ENCODE results near the gene AOC2.
"Not testable (repeated sequence)": the region's sequence is repeated elsewhere in the genome, so short reads cannot be mapped to it uniquely, and the experiment has no call there.

Gene AOC2

GRCh38 chr17:42855048-42855596 is 10.7 kb downstream of the AOC2 start:
- no peak for DNase-seq

- DNase-seq = not testable (repeated sequence)
Measured at GRCh38 chr17:42856093-42856492, 11.7 kb downstream of the AOC2 start.

DNA sequence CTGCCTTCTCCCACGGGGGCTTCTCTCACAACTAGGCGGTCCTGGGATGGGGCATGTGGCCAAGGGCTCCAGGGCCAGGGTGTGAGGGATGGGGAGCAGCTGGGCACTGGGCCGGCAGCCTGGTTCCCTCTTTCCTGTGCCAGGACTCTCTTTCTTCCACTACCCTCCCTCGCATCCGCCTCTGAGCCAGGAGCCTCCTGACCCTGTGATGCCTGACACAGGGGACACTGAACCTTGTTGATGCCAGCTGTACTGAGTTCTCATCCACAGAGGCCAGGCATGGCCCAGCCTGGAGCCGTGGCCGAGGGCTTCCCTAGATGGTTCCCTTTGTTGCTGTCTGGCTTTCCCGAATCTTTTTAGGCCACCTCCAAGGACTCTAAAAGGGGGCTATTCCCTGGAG is 12.1 kb downstream of the AOC2 start:
- DNase-seq = not testable (repeated sequence)

DNA sequence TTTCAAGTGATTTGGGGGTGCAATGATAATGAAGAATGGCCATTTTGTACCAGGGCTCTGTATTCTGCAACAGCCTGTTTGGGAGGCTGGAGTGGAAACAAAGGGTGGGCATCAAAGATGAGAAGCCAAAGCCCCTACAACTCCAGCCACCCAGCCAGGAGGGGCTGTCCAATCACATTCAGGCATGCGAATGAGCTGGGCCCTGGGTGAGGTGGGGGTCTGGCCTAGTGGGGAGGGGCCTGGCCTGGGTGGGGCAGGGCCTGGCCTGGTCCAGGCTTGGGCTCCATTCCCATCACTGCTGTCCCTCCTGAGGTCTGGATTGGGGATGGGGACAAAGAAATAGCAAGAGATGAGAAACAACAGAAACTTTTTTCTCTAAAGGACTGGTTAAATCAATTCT is 13.0 kb downstream of the AOC2 start:
- DNase-seq = no peak

DNA sequence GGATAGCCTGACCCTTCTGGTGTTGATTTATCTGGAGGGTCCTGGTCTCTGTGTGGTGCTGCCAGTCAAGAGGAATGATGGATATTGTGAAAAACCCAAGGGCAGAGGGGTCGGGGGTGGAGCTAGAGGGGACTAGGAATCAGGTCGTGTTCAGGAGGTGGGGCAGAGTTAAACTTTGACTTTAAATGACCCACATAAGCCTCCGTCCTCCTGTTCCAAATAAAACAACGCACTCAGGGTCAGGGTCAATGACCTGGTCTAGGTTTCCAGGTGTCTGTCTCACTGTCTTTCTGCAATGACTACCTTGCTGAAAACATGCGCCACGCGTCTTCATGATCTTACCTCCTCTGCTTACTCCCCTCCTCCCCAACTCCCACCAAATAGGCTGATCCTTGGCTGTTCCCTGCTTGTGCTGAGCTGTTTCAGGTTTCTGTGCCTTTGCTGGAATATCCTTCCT is 21.3 kb downstream of the AOC2 start:
- DNase-seq = no peak

- no peak for DNase-seq
Measured at GRCh38 chr17:42866216-42866615, 21.8 kb downstream of the AOC2 start.

DNA sequence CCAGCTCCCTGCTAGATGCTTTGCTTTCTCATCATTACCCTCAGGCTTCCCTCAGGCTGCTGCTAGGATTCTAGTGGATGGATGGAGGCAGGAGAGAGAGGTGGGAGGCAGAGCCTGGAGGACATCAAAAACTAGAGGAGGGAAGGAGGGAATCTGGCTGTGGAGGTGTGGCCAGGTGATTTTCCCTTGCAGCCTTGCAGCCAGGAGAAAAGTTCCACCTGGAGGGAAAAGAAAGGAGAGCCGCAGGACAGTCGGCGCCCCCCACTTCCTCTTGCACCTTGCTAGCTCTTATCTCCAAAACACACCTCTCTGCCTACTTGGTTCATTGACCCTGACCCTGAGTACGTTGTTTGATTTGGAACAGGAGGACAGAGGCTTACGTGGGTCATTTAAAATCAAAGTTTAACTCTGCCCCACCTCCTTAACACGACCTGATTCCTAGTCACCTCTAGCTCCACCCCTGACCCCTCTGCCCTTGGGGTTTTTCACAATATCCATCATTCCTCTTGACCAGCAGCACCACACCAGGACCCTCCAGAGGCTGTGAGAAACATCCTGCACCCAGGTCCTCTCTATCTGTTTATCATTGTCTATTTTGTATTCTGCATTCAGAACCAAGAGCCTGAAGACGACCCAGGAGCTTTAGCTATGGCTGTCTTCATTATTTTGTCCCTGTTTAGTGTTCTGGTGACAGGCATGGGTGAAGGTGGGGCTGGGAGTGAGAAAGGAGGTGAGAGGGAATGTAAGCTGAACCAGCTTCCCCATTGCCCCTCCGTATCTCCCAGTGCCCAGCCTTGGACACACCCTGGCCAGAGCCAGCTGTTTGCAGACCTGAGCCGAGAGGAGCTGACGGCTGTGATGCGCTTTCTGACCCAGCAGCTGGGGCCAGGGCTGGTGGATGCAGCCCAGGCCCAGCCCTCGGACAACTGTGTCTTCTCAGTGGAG is 22.5 kb downstream of the AOC2 start:
- no peak for DNase-seq

DNA sequence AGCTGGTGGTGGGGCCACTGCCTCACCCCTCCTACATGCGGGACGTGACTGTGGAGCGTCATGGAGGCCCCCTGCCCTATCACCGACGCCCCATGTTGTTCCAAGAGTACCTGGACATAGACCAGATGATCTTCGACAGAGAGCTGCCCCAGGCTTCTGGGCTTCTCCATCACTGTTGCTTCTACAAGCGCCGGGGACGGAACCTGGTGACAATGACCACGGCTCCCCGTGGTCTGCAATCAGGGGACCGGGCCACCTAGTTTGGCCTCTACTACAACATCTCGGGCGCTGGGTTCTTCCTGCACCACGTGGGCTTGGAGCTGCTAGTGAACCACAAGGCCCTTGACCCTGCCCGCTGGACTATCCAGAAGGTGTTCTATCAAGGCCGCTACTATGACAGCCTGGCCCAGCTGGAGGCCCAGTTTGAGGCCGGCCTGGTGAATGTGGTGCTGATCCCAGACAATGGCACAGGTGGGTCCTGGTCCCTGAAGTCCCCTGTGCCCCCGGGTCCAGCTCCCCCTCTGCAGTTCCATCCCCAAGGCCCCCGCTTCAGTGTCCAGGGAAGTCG is 23.4 kb downstream of the AOC2 start:
- DNase-seq = not testable (repeated sequence)

DNA sequence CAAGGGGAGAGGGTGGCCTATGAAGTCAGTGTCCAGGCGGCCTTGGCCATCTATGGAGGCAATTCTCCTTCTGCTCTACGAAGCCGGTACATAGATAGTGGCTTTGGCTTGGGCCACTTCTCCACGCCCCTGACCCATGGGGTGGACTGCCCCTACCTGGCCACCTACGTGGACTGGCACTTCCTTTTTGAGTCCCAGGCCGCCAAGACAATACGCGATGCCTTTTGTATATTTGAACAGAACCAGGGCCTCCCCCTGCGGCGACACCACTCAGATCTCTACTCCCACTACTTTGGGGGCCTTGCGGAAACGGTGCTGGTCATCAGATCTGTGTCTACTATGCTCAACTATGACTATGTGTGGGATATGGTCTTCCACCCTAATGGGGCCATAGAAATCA is 24.0 kb downstream of the AOC2 start:
- no peak for DNase-seq

GRCh38 chr17:42871647-42872046 is 27.3 kb downstream of the AOC2 start:
- no peak for DNase-seq

- no peak for DNase-seq
Measured at GRCh38 chr17:42872251-42872965, 28.0 kb downstream of the AOC2 start.

DNA sequence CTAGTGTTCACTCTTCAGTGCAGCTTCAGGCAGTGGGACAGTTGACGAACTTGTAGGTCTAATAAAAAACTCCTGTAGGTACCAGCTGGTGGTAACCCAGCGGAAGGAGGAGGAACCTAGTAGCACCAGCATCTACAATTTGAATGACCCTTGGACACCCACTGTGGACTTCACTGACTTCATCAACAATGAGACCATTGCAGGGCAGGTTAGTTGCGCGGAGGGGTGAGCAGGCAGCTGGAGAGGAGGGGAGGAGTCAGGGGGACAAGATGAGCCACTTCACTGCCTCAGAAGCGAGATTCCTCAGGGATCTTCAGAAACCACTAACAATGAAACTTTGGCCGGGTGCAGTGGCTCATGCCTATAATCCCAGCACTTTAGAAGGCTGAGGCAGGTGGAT is 28.9 kb downstream of the AOC2 start:
- no peak for DNase-seq

- not testable (repeated sequence) for DNase-seq
Measured at GRCh38 chr17:42873932-42874695, 29.7 kb downstream of the AOC2 start.

DNA sequence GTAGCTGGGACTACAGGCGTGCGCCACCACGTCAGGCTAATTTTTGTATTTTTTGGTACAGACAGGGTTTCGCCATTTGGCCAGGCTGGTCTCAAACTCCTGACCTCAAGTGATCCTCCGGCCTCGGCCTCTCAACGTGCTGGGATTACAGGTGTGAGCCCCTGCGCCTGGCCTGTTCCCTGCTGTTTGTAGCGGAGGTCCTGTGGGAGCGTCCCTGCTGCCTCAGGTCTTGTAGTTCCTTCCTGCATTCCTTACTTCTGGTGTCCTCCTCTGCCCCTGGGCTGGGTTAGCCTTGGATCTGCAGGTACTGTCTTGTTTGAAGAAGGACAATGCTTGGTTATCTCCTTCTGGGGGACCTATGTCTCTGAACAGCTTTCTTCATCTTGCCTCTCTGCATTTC is 32.7 kb downstream of the AOC2 start:
- DNase-seq = no peak

DNA sequence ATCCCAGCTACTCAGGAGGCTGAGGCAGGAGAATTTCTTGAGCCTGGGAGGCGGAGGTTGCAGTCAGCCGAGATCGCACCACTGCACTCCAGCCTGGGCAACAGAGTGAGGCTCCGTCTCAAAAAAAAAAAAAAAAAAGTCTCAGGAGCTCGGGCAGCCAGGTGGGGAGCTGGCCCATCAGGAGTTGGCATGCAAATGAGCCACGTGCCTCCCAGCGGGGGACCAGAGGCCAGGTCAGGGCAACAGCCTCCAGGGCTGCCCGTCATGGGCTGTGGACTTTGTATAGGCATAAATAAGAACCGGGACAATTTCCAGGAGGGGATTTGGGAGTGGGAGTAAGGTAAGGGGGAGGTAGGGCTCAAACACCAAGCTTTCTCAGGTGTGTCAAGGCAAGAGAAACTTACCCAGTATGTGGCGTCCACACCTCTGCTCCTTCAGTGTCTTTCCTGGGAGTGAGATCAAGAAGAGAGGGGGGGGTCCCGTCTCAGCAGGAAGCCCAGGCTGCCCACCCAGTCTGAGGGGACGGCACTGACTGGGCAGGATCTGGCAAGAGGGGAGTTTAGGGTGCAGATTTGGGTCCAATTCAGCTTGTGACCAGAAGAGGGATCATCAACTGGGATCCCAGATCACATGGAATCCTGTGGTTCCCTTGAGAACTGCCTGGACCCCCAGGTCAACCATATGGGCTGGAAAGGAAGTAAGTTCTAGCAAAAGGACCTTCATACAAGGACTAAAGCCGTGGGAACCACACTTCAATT is 33.9 kb downstream of the AOC2 start:
- no peak for DNase-seq

- DNase-seq = no peak
Measured at GRCh38 chr17:42878924-42879595, 34.7 kb downstream of the AOC2 start.

DNA sequence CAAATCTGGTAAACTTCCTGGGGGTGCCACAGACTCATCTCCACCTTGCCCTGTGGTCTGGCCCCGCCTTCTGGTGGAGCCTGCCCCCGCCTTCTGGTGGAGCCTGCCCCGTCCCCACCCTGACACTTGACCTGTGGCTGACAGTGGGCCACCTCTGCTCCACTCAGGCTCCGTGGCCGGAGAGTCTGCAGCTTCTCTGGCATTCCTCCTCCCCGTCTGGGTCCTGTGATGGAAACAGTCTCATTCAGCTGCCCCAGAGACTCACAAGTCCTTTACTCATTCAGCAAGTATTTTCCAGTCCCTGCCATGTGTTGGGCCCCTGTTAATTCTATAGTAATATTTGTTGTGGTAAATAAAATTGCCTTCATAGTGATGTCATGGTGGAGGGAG is 35.2 kb downstream of the AOC2 start:
- DNase-seq = no peak

- DNase-seq = no peak
Measured at GRCh38 chr17:42880776-42881310, 36.5 kb downstream of the AOC2 start.

DNA sequence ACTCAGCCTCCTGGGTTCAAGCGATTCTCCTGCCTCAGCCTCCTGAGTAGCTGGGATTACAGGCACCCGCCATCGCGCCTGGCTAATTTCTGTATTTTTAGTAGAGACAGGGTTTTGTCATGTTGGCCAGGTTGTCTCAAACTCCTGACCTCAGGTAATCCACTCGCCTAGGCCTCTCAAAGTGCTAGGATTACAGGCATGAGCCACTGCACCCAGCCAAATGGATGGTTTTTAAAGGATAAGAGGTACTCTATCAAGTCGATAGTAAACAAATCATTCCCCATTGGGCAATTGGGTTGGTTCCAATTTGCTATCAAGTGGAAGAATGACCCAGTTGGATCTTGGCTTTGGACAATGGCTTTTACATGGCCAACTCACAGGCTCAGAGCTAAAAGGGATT is 37.3 kb downstream of the AOC2 start:
- not testable (repeated sequence) for DNase-seq

DNA sequence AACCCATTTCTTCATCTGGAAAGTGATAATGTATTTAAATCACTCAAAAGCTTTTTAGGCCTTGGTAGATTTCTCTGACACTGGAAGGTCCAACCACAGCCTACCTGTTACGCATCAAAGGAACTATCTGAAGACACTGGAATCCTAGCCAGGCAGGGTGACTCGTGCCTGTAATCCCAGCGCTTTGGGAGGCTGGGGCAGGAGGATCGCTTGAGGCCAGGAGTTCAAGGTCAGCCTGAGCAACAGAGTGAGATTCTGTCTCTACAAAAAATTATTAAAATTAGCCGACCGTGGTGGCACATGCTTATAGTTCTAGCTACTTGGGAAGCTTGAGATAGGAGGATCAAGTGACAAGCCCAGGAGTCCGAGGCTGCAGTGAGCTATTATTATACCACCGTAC is 37.8 kb downstream of the AOC2 start:
- no peak for DNase-seq
